GM21367 (cell line): Measurements from ENCODE around the gene GATM.
A peak's percentile ranks its signal among the peaks of the same experiment; 100 is the strongest.
"Not testable (repeated sequence)": the region's sequence is repeated elsewhere in the genome, so short reads cannot be mapped to it uniquely, and the experiment has no call there.

ENCODE experiments used
- ATAC-seq: cut with Tn5 transposase; IDR thresholded peaks from one replicate; pipeline ENCODE4 v1.9.1; 2021; ENCODE audit not compliant: unreplicated experiment

The GATM gene

DNA sequence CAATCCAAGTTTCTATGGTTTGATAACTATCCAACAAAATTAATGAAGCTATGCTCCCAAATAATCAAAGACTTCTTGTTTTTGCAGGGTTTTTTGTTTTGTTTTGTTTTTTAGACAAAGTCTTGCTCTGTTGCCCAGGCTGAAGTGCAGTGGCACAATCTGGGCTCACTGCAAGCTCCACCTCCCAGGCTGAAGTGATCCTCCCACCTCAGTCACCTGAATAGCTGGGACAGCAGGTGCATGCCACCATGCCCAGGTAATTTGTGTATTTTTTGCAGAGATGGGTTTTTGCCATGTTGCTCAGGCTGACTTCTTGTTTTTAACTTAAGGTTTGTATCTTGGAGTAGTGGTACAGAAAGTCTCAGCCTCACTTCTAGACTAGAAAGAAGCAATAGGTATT lies 11.0 kb upstream of the GATM start:
- ATAC-seq, result no peak

DNA sequence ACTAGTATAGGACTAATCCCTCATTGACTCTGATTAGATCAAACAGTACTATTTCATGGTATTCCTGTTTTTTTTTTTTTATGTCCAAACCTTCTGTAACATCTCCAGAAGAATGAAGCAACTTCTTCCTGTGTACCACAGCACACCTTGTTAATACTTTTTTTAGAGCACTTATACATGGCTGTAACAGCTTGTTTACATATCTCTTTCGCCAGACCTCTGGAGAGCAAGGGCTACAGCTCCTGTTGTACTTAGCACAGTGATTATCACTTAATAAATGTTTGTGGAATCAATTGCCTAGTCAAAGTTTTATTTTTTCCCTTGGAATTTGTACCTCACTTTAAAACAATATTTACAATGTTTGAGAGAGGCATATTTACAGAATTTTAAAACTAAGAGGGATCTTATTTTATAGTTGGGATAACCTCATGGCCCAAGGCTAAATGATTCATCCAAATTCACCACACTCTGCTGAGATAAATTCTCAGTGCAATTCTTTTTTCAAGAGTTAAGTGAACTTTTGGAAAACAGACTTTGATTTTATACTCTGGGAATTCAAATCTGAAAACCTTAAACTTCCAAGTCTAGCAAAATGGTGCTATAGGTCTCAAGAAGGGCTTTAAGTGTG lies 9.2 kb upstream of the GATM start:
- ATAC-seq, result no peak

DNA sequence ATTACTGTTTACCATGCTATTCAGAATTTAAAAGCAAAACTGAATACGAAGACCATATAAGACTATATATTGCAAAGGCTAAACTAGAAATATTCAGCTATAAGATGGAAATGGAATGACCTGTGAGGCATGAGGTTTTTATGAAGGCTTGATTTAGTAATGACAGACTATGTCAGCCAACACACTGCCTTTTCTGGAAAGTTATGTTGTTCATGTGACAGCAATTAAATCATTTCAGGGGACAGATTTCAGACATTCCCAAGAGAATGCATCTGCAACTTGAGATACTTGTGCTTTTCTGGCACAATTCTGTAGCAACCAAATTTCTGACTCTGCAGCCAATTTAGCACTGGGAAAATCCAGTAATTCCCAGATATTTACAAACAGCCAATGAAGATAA lies 8.6 kb upstream of the GATM start:
- ATAC-seq, result no peak

DNA sequence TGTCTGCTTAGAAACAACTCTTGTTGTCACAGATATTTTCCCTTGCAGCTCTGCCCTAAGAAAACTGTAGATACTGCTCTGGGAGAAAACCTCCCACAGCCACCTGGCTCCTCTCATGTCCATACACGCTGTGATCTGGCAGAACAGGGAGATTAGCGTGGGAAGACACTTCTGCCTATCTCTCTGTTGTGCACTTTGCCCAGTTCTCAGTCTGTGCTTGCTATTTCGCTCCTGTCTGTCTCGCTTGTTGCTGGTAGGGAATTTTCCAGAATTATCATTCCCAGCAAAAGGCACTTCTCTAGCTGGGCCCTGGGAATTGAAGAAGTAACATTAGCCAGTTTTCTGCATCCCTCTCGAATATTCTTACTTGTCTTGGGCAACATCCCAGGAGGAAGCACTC lies 8.1 kb upstream of the GATM start:
- ATAC-seq, result no peak

DNA sequence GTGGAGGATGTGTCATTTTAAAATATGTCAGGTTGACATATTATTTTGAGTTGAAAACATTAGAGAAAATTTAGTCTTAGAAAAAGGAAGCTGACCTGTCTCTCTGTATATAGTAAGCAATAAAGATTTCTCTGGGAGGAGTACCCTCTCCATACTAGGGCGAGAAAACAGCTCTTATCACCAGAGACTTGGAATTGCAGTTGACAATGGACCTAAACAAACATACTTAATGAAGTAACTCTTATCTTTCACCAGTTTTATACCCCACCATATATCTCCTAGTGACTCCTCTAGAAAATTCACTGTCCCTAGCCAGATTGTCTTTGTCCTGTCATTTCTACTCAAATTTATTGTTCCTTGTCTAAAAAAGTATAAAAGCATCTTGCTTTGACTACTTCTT lies 7.2 kb upstream of the GATM start:
- no peak for ATAC-seq

- ATAC-seq, result no peak
Observed at GRCh38 chr15:45384700-45385099, 6.4 kb upstream of the GATM start.

DNA sequence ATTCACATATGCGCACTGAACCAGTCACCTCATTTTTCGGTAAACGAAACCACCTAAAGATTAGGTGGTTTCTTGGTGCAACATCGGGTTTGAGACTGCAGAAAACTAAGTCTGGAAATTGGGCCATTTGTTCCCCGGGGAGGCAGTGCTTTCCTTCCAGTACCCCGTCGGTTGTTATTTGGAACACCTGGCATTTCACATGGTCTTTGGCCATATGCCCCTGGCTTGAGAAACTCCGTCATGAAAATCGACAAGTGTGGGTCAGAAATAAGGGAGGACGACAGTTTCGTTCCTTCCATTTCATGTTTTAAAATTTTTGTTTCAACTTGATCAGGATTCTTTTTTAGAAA lies 544 bp upstream of the GATM start:
- no peak for ATAC-seq

DNA sequence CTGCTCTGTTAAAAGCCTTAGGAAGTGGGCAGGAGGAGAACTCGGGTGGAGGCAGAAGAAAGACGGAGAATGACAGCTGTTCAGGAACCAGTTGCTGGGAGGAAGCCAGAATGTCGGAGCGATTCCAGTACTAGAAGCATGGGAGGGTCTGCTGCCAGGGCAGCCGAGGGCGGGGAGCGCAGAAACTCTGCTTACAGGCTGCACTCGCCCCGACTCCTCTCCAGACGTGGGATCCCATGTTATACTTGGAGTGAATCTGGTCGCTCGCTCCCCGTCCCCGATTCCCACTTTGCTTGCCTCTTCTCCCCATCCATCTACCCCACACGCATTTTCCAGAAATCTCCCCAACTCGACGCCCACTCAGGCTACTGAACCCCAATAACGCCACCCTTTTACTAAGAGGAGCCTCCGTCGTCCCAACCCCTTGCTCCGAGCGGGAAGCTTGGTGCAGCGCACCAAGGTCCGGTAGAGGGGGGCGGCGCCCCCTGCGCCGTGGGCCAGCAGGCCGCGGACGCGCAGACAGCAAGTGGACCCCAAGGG lies 665 bp downstream of the GATM start:
- ATAC-seq, result peak; percentile 4

DNA sequence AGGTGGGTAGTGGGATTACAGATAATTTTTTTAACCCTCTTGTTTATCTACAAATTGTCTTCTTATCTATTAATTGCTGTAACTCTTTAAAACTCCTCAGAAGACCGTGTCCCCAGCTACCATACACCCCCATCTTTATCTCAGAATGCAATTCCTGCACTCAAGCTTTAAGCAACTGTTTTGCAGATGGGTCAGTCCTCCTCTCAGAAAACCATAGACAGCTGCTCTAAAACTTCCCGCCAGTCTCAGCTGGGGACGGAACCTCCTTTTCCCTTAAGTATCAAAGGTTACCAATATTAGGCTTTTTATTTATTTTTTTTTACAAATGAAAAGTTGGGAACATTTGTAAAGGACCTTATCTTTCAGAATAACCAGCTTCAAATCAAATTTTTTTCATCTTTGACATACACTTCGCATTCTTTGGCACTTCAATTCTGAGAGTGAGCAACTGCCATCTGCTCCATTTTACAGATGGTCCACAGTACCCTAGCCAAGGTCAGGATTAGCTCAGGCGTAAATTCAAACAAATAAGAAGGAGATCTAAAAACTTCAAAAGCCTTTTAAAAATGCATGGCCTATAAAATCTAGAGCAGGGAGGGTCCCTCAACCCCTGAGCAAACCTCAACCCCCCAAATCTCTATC lies 1.3 kb downstream of the GATM start:
- no peak for ATAC-seq

DNA sequence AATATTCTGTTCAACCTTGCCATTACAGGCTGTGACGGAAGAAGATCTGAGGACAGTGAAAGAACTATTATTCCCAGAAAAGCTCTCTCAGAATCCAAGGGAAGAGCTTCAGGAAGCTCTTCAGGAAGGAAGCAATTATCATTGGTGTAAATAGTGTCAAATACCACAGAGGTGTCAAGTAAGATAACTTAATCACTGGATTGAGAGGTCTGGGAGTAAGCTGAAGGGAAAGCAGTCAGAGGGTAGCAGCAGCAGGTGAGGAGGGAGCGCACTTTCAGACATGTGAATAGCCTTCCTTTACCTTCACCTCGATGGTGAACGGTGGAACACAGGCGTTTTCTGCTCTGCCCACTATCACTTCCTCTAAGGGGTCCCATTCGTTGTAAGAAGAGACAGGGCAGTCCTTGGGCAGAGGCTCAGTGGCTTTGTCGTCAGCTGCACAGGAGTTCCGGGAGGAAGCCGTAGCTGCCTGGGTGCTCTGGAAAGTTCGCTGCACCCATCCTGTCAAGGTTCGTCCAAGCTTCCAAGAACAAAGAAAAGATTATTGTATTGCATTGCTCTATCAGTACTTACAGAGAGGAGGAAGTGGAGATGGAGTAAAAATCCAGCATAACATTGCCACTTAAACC lies 1.9 kb downstream of the GATM start:
- ATAC-seq, result no peak

DNA sequence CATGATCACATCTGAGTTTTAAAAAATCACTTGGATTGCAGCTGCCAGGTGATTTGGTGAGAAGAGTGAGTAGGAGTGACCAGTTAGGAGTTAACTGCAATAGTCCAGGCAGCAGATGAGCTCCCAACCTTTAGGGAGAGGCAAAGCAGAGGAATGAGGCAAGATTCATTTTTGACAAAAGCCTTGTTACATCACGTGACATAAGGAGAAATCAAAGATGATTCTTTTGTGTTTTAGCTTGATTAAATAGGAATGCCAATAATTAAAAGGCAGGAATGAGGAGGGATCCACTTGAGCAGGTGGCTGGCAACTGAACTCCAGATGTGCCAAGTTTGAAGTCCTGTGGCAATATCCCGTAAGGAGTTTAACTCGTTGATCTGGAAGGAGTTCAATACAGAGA lies 2.5 kb downstream of the GATM start:
- ATAC-seq, result no peak

GRCh38 chr15:45373976-45374375 lies 4.4 kb downstream of the GATM start:
- ATAC-seq, result no peak

DNA sequence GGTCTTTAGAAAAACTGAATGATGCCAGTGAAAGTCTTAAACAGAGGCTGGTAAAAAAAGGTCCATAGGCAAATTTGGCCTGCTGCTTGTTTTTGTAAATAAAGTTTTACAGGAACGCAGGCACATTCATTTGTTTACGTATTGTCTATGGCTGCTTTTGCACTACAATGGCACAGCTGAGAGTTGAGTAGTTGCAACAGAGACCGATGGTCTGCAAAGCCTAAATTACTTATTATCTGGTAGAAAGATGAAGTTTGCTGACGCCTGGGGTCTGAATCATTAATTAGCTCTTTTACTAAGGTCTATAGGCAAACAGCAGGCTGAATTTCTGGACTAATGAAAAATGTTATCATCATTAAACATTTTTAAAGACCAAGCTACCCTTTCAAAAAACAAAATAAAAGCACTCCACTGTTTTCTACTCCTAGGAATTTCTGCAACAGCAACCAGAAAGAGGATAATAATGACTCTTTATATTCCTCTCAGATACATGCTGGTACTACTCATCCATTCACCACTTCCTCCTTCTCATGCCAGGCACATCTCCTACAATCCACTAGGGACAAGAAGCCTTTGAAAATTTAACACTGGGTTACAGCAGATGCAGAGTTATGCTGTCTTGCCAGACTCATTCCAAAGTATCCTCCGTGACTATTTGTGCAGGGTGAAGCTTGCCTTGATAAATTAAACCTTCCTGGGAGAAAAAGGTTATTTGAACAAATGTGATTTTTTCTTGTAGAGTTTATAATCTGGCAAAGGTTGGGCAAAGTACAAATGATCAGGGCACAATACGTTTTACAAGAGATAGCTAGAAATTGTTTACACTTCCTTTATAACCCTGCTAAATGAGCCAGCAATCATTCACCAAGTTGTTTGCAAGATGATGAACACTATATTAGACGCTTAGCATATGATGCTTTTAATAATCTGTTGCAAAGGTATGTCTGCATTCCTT lies 6.0 kb downstream of the GATM start:
- ATAC-seq, result no peak

DNA sequence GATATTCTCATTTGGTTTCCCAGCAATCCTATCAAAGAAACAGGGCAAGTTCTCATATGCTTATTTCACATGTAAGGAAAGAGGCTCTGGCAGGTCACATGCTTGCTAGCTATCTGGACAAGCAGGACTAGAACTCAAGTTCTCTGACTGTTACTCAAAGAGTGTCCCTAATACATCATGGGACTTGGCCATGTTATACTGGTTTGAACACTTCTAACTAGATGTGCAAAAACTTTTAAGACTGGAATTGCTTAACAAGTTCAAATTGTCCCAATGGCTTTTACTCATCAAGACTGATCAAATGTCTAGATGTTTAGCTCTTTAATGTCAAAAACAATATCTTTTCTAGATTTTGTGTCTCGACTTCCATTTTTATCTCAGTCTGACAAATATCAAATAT lies 6.8 kb downstream of the GATM start:
- ATAC-seq, result no peak

DNA sequence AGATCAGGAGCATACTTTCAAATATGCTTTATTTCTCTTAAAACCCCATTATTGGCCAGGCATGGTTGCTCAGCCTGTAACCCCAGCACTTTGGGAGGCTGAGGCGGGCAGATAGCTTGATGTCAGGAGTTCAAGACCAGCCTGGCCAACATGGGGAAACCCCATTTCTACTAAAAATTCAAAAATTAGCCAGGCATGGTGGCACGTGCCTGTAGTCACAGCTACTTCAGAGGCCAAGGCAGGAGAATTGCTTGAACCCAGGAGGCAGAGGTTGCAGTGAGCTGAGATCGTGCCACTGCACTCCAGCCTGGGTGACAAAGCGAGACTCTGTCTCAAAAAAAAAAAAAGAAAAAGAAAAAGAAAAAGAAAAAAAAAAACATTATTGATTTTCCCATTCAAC lies 8.3 kb downstream of the GATM start:
- ATAC-seq, result not testable (repeated sequence)

DNA sequence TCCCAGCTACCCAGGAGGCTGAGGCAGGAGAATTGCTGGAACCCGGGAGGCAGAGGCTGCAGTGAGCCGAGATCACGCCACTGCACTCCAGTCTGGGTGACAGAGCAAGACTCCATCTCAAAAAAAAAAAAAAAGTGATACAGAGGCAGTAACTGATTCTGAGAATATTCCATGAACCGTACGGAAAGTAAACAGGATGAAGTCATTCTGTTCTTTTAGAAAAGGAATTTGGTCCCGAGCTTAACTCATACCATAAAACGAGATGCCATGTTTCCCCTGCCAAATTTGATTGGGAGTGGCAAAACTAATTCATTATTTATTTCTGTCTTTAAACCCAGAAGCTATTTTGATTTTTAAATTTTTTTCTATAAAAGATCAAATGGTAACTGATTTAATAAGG lies 11.1 kb downstream of the GATM start:
- ATAC-seq, result not testable (repeated sequence)

GRCh38 chr15:45364271-45364670 lies 14.1 kb downstream of the GATM start:
- no peak for ATAC-seq

GRCh38 chr15:45363801-45364200 lies 14.5 kb downstream of the GATM start:
- ATAC-seq, result no peak

DNA sequence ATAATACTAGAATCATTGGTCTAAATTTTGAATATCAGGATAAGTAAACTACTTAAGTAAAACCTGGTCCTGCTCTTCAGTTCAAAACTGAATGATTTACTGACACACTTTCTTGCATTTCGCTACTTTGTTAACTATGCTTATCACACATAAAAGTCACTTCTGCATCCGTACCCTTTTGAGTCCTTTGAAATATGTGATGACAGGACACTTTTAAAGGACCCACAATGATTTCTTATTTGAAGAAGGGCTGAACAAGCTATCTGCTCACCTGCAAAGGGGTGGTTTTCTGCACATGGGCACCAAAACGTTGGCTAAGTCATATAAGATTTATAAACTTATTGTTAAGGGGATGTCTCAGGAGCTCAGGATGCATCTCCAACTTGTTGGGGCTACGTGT lies 15.0 kb downstream of the GATM start:
- no peak for ATAC-seq

- ATAC-seq, result no peak
Observed at GRCh38 chr15:45362419-45362818, 15.9 kb downstream of the GATM start.

DNA sequence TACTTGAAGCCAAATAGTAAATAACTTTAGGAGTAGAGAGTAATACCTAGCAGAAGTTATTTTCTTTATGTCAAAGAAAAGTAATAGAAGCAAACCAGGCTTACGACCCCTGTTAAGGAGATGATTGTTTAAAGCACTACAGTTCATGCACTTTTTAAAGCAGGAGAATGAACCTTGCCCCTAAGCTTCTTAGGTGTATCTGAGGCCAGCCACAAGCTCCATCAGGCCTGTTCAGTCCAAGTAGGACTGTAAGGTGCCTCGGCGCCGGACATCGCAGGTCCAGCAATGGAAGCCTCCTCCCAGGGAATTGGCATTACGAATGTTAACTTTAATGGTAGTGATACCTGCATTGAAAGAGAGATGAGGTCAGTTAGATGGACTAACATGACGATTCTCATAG lies 16.5 kb downstream of the GATM start:
- ATAC-seq, result no peak
